Measurements from ENCODE around the gene ARHGEF6. TPM values are rescaled to one million over a fixed set of nuclear protein-coding genes. Genes with fewer than 3 reads are reported as not detected.

The ARHGEF6 gene
- total RNA-seq, 2 donors from 2014 or later, result 4.1 to 12.7 TPM

DNA sequence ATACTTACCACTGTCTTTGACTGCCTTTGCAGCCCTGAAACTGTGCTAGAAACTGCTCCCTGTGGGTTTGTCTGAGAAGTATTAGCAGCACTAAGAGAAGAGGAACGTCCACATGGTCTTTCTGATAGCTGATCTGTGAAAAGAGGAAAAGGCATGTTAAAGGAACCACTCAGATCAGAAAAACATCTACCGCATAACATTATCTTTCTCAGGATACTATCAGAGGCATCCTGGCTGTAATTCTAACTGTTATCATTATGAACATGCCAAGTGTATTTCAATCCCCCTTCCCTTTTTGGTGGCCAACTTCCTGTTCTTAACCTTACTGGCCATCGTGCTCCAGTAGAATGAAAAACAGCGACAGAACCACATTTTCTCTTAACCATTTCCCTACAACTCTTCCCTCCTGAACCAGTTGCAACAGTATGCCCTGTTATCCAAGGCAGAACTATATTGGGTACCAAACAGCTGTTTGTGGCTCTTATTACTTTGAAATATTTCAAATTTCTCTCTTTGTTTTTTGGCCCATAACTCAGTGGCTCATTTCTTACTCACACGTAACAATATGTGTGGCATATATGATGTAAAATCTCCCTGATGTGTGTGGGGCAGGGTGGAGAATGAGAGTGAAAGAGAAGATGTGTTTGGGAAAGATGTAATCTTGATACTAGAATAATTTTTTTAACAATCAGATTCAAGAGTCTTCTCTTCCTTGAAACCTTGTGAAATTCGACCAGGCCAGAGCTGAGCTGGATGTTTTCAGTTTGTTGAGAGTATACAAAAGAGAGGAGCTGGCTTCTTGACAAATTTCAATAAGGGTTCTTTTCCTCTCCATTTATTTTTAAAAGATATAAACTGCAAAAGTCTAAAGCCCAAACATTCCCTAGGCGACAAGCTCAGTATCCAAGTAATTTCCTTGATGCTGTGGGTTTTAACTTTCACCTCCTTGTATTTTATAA, 35.2 kb downstream of the ARHGEF6 start:
- intact Hi-C loops (cut with DNase I), result no loop called here
- Histone ChIP-seq H3K4me3 (no peak overlapping the region), H3K9me3 (no peaks in the 10 kb centered on the region), H3K36me3 (no peaks in the 10 kb centered on the region), H3K27ac (no peak overlapping the region), H3K4me1 (replicated peaks) (no peaks in the 10 kb centered on the region), H3K27me3 (replicated peaks; ENCODE audit: insufficient read depth) (no peaks in the 10 kb centered on the region)
- 32% methylated on average over 7 of the region's 7 CpGs for WGBS
- no peak for TF ChIP-seq CTCF (IDR thresholded peaks at IDR 0.05)
- no peak for TF ChIP-seq POLR2AphosphoS5 (IDR thresholded peaks at IDR 0.05)
- TF ChIP-seq POLR2A (IDR thresholded peaks at IDR 0.05), result no peak
- DNase-seq (ENCODE audit: low spot score), result no peak

- TF ChIP-seq POLR2A (IDR thresholded peaks at IDR 0.05), result no peak
- H3K27ac ChIP-seq, result no peak overlapping the region
Observed at GRCh38 chrX:136742721-136743379, 37.9 kb downstream of the ARHGEF6 start.

GRCh38 chrX:136738049-136738729, 42.5 kb downstream of the ARHGEF6 start:
- Histone ChIP-seq H3K4me3 (no peak overlapping the region), H3K9me3 (no peaks in the 10 kb centered on the region), H3K36me3 (no peaks in the 10 kb centered on the region), H3K4me1 (replicated peaks) (no peaks in the 10 kb centered on the region), H3K27ac (no peak overlapping the region), H3K27me3 (replicated peaks; ENCODE audit: insufficient read depth) (no peaks in the 10 kb centered on the region)
- intact Hi-C loops (cut with DNase I), result no loop called here
- 95% methylated on average over 4 of the region's 4 CpGs for WGBS
- DNase-seq (ENCODE audit: low spot score), result no peak
- TF ChIP-seq POLR2A (IDR thresholded peaks at IDR 0.05) (no peak), CTCF (IDR thresholded peaks at IDR 0.05) (no peak), POLR2AphosphoS5 (IDR thresholded peaks at IDR 0.05) (no peak)

More at GRCh38 chrX:136742721-136743379, 37.9 kb downstream of the ARHGEF6 start:
- Histone ChIP-seq H3K27me3 (replicated peaks; ENCODE audit: insufficient read depth) (no peaks in the 10 kb centered on the region), H3K4me1 (replicated peaks) (no peaks in the 10 kb centered on the region), H3K9me3 (no peaks in the 10 kb centered on the region), H3K36me3 (no peaks in the 10 kb centered on the region), H3K4me3 (no peak overlapping the region)
- intact Hi-C loops (cut with DNase I), result no loop called here
- WGBS, result 77% methylated on average over 6 of the region's 7 CpGs
- DNase-seq (ENCODE audit: low spot score), result no peak

DNA sequence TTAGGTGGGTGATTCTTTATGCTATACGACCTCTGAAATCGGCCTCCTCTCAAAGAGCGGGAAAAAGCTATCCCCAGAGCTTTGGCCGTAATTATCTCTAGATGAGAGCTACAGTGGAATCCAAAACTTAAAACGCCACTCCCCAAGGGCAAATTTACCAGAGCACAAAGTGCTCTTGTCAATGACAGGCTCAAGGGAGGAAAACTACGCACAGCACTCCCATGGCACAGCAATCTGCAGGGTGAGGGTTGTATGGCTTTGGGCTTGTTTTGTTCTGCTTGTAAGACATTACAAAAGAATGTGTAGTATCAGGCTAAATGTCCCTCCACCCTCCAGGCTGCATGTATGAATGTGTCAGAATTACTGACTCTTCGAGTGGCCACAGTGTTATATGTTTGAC, 44.0 kb downstream of the ARHGEF6 start:
- intact Hi-C loops (cut with DNase I), result no loop called here
- DNase-seq (ENCODE audit: low spot score), result no peak
- H3K4me3 ChIP-seq, result no peak overlapping the region
- no peaks in the 10 kb centered on the region for H3K36me3 ChIP-seq
- no peaks in the 10 kb centered on the region for H3K4me1 ChIP-seq (replicated peaks)
- 89% methylated on average over 7 of the region's 7 CpGs for WGBS
- TF ChIP-seq POLR2A (IDR thresholded peaks at IDR 0.05) (no peak), POLR2AphosphoS5 (IDR thresholded peaks at IDR 0.05) (no peak), CTCF (IDR thresholded peaks at IDR 0.05) (no peak)
- H3K27ac ChIP-seq, result no peak overlapping the region
- no peaks in the 10 kb centered on the region for H3K27me3 ChIP-seq (replicated peaks; ENCODE audit: insufficient read depth)
- H3K9me3 ChIP-seq, result no peaks in the 10 kb centered on the region

DNA sequence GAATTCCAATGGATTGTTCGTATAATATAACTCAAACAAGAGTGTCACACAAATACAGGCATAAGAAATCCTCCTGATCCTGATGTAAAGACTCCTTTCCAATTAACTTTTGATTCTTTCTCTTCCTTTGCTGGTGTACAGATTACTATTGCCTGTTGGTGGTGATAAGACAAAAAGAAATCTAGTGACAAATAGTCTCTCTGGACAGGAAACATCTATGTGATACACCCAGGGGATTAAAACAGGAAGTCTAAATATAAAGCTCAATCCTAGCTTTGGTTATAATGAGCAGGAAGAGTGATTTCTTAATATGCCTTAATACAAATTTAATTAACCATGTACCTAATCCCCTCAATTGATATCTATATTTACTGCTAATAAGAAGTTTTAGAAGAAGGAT, 45.1 kb downstream of the ARHGEF6 start:
- no peaks in the 10 kb centered on the region for H3K9me3 ChIP-seq
- WGBS, result 100% methylated on average over 1 of the region's 1 CpG
- DNase-seq (ENCODE audit: low spot score), result no peak
- H3K4me1 ChIP-seq (replicated peaks), result no peaks in the 10 kb centered on the region
- H3K27ac ChIP-seq, result no peak overlapping the region
- no peaks in the 10 kb centered on the region for H3K36me3 ChIP-seq
- no peak overlapping the region for H3K4me3 ChIP-seq
- TF ChIP-seq CTCF (IDR thresholded peaks at IDR 0.05) (no peak), POLR2A (IDR thresholded peaks at IDR 0.05) (no peak), POLR2AphosphoS5 (IDR thresholded peaks at IDR 0.05) (no peak)
- intact Hi-C loops (cut with DNase I), result no loop called here
- no peaks in the 10 kb centered on the region for H3K27me3 ChIP-seq (replicated peaks; ENCODE audit: insufficient read depth)

Data from prostate gland (tissue), 2 donors.